ENCODE data around the gene CCDC40. TPM values are rescaled to one million over a fixed set of nuclear protein-coding genes. Genes with fewer than 3 reads are reported as not detected.
A peak's percentile ranks its signal among the peaks of the same experiment; 100 is the strongest.

Gene CCDC40
- total and polyA plus RNA-seq, 2 of the 13 experiments (the other 11 are each of a cell fraction or from before 2014, with no cell fraction given) = 4.1 to 5.5 TPM

GRCh38 chr17:79991140-79991923, 45.1 kb upstream of the CCDC40 start (continued):
- 0 out of 2 replicates have a peak, but pooled peaks have one; percentile 29 for TF ChIP-seq ZNF512 (CRISPR knock-in tag; IDR thresholded peaks at IDR 0.05)
- peak; percentile 9; the same call in 1 of the 2 replicates for TF ChIP-seq ZFY (CRISPR knock-in tag; IDR thresholded peaks at IDR 0.05)
- no peak for TF ChIP-seq TBP (CRISPR knock-in tag; IDR thresholded peaks at IDR 0.05)
- TF ChIP-seq ZNF788 (CRISPR knock-in tag; IDR thresholded peaks at IDR 0.05; ENCODE audit: borderline replicate concordance) = peak; percentile 62; the same call in 1 of the 2 replicates
- no peak for TF ChIP-seq SP1 (IDR thresholded peaks at IDR 0.05)
- TF ChIP-seq SP1 (CRISPR knock-in tag; IDR thresholded peaks at IDR 0.05) = peak; percentile 73
- TF ChIP-seq ZNF841 (CRISPR knock-in tag; IDR thresholded peaks at IDR 0.05; ENCODE audit: borderline replicate concordance) = no peak
- TF ChIP-seq RXRB (CRISPR knock-in tag; IDR thresholded peaks at IDR 0.05; ENCODE audit: borderline replicate concordance) = no peak
- TF ChIP-seq TFDP2 (CRISPR knock-in tag; IDR thresholded peaks at IDR 0.05) = 0 out of 2 replicates have a peak, but pooled peaks have one; percentile 18
- TF ChIP-seq HOXD1 (CRISPR knock-in tag; IDR thresholded peaks at IDR 0.05) = no peak
- TF ChIP-seq MYC (CRISPR knock-in tag; IDR thresholded peaks at IDR 0.05; ENCODE audit: borderline replicate concordance) = peak; percentile 52; the same call in 1 of the 2 replicates
- TF ChIP-seq ZFP36 (IDR thresholded peaks at IDR 0.05; ENCODE audit: borderline replicate concordance, low read depth, low read length, partially characterized antibody) = no peak
- TF ChIP-seq ZNF138 (CRISPR knock-in tag; IDR thresholded peaks at IDR 0.05; ENCODE audit: low read depth) = no peak
- TF ChIP-seq TRAFD1 (CRISPR knock-in tag; IDR thresholded peaks at IDR 0.05; ENCODE audit: borderline replicate concordance) = 0 out of 2 replicates have a peak, but pooled peaks have one; percentile 18
- no peak for TF ChIP-seq CEBPG (CRISPR knock-in tag; IDR thresholded peaks at IDR 0.05)
- peak; percentile 14 for TF ChIP-seq CBFB (CRISPR knock-in tag; IDR thresholded peaks at IDR 0.05)
- peak; percentile 17; the same call in 1 of the 2 replicates for TF ChIP-seq MED1 (CRISPR knock-in tag; IDR thresholded peaks at IDR 0.05)
- TF ChIP-seq PRDM10 (CRISPR knock-in tag; IDR thresholded peaks at IDR 0.05; ENCODE audit: low read depth) = peak; percentile 37; the same call in 1 of the 2 replicates
- no peak for TF ChIP-seq NFIB (CRISPR knock-in tag; IDR thresholded peaks at IDR 0.05; ENCODE audit: borderline replicate concordance)
- no peak for TF ChIP-seq FOXA1 (IDR thresholded peaks at IDR 0.05)
- 0 out of 2 replicates have a peak, but pooled peaks have one; percentile 6 for TF ChIP-seq FOXA1 (CRISPR knock-in tag; IDR thresholded peaks at IDR 0.05)
- TF ChIP-seq ZNF543 (CRISPR knock-in tag; IDR thresholded peaks at IDR 0.05) = peak; percentile 13; the same call in 1 of the 2 replicates
